Activated T-helper 1 cell treated with anti-CD3 and anti-CD28 coated beads, Interleukin-12 subunit alpha, Interleukin-12 subunit beta, Interleukin-2, Interleukin-4 antibody, amounts not matched to agents 30 ng/mL and 10 ng/mL and 1 ng/mL, durations not matched to agents 14 hours and 24 hours and 36 hours (primary cell): ENCODE data around the gene BCL2. TPM values are rescaled to one million over a fixed set of nuclear protein-coding genes. Genes with fewer than 3 reads are reported as not detected.
"Not testable (repeated sequence)": the region's sequence is repeated elsewhere in the genome, so short reads cannot be mapped to it uniquely, and the experiment has no call there.

Source experiments
- DNase-seq: peaks from one replicate; pipeline ENCODE4 v3.0.0; 2021; ENCODE audit warnings: low spot score
- H3K27ac Mint-ChIP-seq: one replicate; pipeline ENCODE4 v1.8.0; 2021; ENCODE audit warnings: mild to moderate bottlenecking, mixed read lengths
- H3K27me3 Mint-ChIP-seq: one replicate; pipeline ENCODE4 v1.8.0; 2022; ENCODE audit warnings: mild to moderate bottlenecking, moderate library complexity, mixed read lengths; ENCODE audit not compliant: insufficient read depth
- H3K36me3 Mint-ChIP-seq: one replicate; pipeline ENCODE4 v1.8.0; 2021; ENCODE audit warnings: low read depth, mixed read lengths
- H3K4me1 Mint-ChIP-seq: one replicate; pipeline ENCODE4 v1.8.0; 2021; ENCODE audit warnings: low read depth, mixed read lengths
- H3K4me3 Mint-ChIP-seq: one replicate; pipeline ENCODE4 v1.8.0; 2021; ENCODE audit warnings: mild to moderate bottlenecking, moderate library complexity, mixed read lengths
- H3K9me3 Mint-ChIP-seq: one replicate; pipeline ENCODE4 v1.8.0; 2021; ENCODE audit warnings: mixed read lengths
- intact Hi-C: fragments of 100-400 bp; cut with micrococcal nuclease; formaldehyde crosslinking; loops from one replicate; pipeline ENCODE4 v1.15.1; 2024
- total RNA-seq: library from RNA; stranded (reverse); gene quantifications from 2 replicates; pipeline ENCODE4 v1.2.3, GENCODE V29; 2022

Gene BCL2
- total RNA-seq, 1 donor from 2014 or later, result 97.1 TPM

DNA sequence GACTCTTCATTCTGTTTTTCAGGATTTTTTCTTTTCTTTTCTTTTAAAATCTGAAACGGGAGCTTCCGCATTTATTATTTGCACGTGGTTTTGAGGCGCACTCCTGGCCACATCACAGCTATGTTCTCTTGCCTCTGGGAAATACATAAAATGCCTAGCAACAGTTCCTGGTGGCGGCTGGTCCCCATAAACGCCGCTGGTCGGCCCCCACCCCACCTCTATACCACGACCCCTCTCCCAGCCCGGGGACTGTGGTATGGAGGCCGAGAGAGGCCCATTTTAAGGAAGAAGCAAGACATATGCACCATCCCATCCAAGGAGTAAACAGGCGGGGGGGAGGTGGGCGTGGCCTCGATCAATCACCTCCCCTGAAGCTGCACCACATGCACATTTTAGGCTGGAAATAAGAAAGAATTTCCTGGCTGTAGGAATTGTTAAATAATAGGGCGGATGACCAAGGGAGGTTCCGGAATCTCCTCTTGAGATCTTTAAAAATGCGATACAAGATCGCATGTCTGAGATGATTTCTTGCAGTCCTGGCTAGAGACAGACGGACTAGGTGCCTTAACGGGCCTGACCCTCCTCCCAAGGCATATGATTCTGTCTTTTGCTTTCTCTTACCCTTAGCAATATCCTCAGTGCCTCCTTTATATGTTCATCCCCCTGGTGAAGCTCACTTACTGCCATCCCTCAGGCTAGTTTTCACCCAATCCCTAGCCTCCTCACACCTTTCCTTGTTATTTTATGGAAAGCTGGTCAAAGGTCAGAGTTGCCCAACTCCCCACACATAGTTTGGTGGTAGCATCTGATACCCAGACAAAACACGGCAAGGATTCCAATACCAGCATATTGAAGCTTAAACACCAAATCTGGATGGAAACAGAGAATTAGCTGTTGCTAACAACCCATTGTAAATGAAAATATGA lies 82.4 kb downstream of the BCL2 start:
- no peak for DNase-seq
- H3K27ac Mint-ChIP-seq, result peak overlapping the region; percentile 89
- H3K36me3 Mint-ChIP-seq, result peaks cover 60% of the 10 kb centered on the region
- peaks cover 17% of the 10 kb centered on the region for H3K9me3 Mint-ChIP-seq
- H3K4me3 Mint-ChIP-seq, result no peak overlapping the region
- no peaks in the 10 kb centered on the region for H3K27me3 Mint-ChIP-seq
- peaks cover 74% of the 10 kb centered on the region for H3K4me1 Mint-ChIP-seq
- intact Hi-C loops, result no loop called here

DNA sequence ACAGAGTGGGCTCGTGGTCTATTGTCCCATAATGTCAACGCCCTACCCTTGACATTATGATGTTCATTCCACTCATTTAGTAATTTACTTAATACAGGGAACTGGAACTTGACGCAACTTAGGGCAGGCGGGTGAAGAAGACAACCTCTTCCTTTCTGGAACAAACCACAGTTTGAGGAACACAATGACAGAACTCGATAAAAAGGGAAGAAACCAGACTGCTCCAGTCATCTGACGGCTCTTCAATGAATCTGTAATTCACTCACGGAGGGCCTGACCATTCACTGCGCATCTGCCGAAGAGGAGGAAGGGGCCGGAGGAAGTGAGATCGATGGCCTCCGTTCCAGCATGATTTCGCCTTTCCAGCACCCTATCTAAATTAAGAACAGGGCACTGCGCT lies 83.2 kb downstream of the BCL2 start:
- Mint-ChIP-seq H3K27me3 (no peaks in the 10 kb centered on the region), H3K27ac (peak overlapping the region; percentile 89), H3K36me3 (peaks cover 53% of the 10 kb centered on the region), H3K9me3 (peaks cover 17% of the 10 kb centered on the region), H3K4me3 (no peak overlapping the region), H3K4me1 (peaks cover 74% of the 10 kb centered on the region)
- intact Hi-C loops, result no loop called here
- DNase-seq, result no peak

DNA sequence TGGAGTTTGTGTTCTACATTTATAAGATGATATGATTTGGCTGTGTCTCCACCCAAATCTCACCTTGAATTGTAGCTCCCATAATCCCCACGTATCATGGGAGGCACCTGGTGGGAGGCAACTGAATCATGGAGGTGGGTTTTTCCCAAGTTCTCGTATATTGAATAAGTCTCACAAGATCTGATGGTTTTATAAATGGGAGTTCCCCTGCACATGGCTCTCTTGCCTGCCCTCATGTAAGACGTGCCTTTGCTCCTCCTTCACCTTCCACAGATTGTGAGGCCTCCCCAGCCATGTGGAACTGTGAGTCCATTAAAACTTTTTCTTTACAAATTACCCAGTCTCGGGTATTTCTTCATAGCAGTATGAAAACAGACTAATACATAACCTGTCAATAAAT lies 83.6 kb downstream of the BCL2 start:
- peaks cover 51% of the 10 kb centered on the region for H3K36me3 Mint-ChIP-seq
- DNase-seq, H3K27me3 Mint-ChIP-seq: not testable (repeated sequence)
- peak overlapping the region; percentile 17 for H3K4me3 Mint-ChIP-seq
- H3K4me1 Mint-ChIP-seq, result peaks cover 75% of the 10 kb centered on the region
- H3K9me3 Mint-ChIP-seq, result peaks cover 17% of the 10 kb centered on the region
- peak overlapping the region; percentile 89 for H3K27ac Mint-ChIP-seq
- intact Hi-C loops, result loop anchor here (1.0 to 2.0 kb wide), 3 partner anchors 19 to 75 kb away; no protein-coding TSS in a partner anchor

DNA sequence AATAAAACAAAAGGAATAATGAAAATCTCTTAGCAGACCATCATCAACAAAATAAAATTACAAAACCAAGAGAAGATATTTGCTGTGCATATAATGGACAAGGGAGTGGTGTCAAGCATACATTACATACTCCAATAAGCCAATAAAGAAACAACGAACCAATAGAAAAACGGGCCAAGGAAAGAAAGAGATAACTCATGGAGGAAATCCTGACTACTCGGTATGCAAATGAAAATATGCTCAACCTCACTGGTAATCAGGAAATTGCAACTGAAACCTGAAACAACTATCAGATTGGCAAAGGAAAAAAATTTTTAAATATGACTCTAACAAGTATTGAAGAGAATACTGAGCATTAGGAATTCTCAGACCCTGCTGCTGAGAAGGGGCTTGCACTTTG lies 84.7 kb downstream of the BCL2 start:
- Mint-ChIP-seq H3K9me3 (peaks cover 17% of the 10 kb centered on the region), H3K27me3 (no peaks in the 10 kb centered on the region), H3K36me3 (peaks cover 45% of the 10 kb centered on the region), H3K4me3 (peak overlapping the region; percentile 2), H3K27ac (peak overlapping the region; percentile 70), H3K4me1 (peaks cover 76% of the 10 kb centered on the region)
- intact Hi-C loops, result loop anchor here (1.0 to 2.0 kb wide), 4 partner anchors 20 to 74 kb away; no protein-coding TSS in a partner anchor
- DNase-seq, result no peak

DNA sequence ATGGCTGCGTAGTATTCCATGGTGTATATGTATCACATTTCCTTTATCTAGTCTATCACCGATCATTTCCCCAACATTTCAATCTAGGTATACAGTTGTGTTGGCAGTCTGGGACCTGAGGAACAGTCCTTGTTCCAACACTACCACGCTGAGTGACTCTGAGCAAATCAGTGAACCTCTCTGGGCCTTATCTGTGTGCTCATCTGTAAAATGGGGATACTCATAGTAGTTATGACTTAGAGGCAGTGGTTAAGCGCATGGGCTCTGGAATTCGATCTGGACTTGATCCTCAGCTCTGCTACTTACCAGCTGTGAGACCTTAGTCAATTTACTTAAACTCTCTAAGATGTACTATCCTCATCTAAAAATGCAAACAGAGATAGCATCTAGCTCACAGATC lies 85.1 kb downstream of the BCL2 start:
- Mint-ChIP-seq H3K27ac (peak overlapping the region; percentile 70), H3K27me3 (no peaks in the 10 kb centered on the region), H3K4me1 (peaks cover 81% of the 10 kb centered on the region), H3K9me3 (peaks cover 17% of the 10 kb centered on the region), H3K36me3 (peaks cover 48% of the 10 kb centered on the region), H3K4me3 (peak overlapping the region; percentile 2)
- intact Hi-C loops, result loop anchor here (1.0 to 2.0 kb wide), 3 partner anchors 20 to 56 kb away; no protein-coding TSS in a partner anchor
- no peak for DNase-seq

DNA sequence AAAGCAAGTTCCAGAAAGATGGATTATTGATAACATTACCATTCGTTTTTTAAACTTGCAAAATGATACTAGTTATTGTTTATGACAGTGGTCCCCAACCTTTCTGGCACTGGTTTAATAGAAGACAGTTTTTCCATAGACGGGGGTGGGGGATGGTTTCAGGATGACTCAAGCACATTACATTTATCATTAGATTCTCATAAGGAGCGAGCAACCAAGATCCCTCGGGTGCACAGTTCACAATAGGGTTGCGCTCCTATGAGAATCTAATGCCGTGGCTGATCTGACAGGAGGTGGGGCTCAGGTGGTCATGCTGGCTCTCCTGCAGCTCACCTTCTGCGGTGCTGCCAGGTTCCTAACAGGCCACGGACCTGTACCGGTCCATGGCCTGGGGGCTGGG lies 86.2 kb downstream of the BCL2 start:
- peaks cover 17% of the 10 kb centered on the region for H3K9me3 Mint-ChIP-seq
- intact Hi-C loops, result loop anchor here (1.0 kb wide), 2 partner anchors 9 to 16 kb away; no protein-coding TSS in a partner anchor
- peak overlapping the region; percentile 62 for H3K27ac Mint-ChIP-seq
- H3K27me3 Mint-ChIP-seq, result no peaks in the 10 kb centered on the region
- DNase-seq, result no peak
- H3K4me1 Mint-ChIP-seq, result peaks cover 81% of the 10 kb centered on the region
- peak overlapping the region; percentile 37 for H3K4me3 Mint-ChIP-seq
- peaks cover 47% of the 10 kb centered on the region for H3K36me3 Mint-ChIP-seq

DNA sequence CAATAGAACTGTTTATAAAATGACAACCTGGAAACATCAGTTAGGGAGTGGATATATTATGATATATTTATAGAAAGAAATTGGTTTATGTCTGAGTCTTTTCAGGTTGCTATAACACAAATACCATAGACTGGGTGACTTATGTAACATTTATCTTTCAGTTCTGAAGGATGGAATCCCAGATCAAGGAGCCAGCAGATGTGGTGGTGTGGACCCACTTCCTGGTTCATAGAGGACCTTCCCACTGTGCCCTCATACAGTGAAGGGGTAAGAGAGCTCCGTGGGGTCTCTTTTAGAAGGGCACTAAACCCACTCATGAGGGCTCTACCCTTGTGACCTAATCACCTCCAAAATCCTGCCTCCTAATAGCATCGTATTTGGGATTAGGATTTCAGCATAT lies 86.7 kb downstream of the BCL2 start:
- intact Hi-C loops, result loop anchor here (1.0 kb wide), 2 partner anchors 9 to 16 kb away; no protein-coding TSS in a partner anchor
- peak overlapping the region; percentile 62 for H3K27ac Mint-ChIP-seq
- peak overlapping the region; percentile 37 for H3K4me3 Mint-ChIP-seq
- peaks cover 17% of the 10 kb centered on the region for H3K9me3 Mint-ChIP-seq
- DNase-seq, result no peak
- H3K4me1 Mint-ChIP-seq, result peaks cover 83% of the 10 kb centered on the region
- no peaks in the 10 kb centered on the region for H3K27me3 Mint-ChIP-seq
- H3K36me3 Mint-ChIP-seq, result peaks cover 45% of the 10 kb centered on the region

DNA sequence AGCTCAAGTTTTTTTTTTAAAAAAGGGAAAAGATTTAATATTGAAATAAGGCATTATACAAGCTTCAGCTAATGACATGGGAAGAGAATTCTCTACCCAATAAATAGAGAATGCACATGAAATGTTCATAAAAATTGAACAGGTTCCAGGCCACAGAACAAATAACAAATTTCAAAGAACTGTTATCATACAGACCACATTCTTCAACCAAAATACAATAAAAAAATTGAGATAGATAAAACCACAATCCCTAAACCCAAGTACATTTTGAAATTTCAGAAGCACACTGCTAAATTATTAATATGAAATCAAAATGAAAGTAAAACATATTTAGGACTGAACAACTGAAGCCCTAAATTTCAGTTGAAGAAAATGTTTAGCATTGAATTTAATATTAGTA lies 89.6 kb downstream of the BCL2 start:
- no peak for DNase-seq
- Mint-ChIP-seq H3K4me3 (peak overlapping the region; percentile 70), H3K36me3 (peaks cover 33% of the 10 kb centered on the region), H3K27me3 (no peaks in the 10 kb centered on the region), H3K9me3 (peaks cover 10% of the 10 kb centered on the region), H3K27ac (peak overlapping the region; percentile 69), H3K4me1 (peaks cover 68% of the 10 kb centered on the region)
- intact Hi-C loops, result no loop called here

DNA sequence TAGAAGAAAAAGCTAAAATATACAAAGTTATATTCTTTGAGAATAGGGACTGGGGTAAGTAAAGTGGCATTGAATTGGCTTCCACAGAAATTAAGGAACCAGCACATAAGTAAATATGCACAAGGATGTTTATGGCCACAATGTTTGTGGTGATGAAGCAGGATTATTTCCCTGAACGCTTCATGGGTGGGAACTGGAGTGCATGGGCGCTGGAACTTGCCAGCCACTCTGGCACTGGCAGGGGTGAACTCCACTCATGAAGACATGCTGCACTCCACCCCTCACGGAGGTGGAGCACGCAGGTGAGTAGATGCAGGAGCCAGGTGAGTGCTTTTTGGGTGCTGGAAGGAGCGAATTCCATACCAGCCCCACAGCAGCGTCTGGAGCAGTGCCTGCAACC lies 94.1 kb downstream of the BCL2 start:
- Mint-ChIP-seq H3K9me3 (peaks cover 5% of the 10 kb centered on the region), H3K36me3 (peaks cover 45% of the 10 kb centered on the region), H3K27ac (peak overlapping the region; percentile 15), H3K4me1 (peaks cover 66% of the 10 kb centered on the region), H3K4me3 (no peak overlapping the region), H3K27me3 (no peaks in the 10 kb centered on the region)
- intact Hi-C loops, result no loop called here
- DNase-seq, result no peak

DNA sequence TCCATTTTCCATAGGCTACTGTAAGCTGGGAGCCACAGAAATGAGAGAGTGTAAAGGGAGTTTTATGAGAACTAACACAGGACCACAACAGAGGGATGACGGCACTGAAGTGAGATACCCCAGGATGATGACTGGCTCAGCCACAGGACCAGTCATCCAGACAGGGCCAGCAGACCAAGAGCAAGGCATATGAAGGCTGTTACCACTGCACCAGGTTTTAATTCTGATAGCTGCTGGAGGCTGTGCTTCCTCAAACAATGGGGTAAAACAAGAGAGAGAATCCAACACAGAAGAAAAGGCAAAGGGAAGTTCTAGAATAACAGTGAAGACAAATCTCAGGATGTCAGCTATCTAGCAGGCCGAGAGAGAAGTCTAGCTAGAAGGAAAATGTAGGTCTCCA lies 94.9 kb downstream of the BCL2 start:
- Mint-ChIP-seq H3K4me3 (no peak overlapping the region), H3K36me3 (peaks cover 48% of the 10 kb centered on the region), H3K27ac (peak overlapping the region; percentile 45), H3K27me3 (no peaks in the 10 kb centered on the region), H3K4me1 (peaks cover 66% of the 10 kb centered on the region), H3K9me3 (peaks cover 5% of the 10 kb centered on the region)
- intact Hi-C loops, result loop anchor here (1.0 kb wide), 2 partner anchors 9 to 11 kb away; no protein-coding TSS in a partner anchor
- DNase-seq, result no peak

DNA sequence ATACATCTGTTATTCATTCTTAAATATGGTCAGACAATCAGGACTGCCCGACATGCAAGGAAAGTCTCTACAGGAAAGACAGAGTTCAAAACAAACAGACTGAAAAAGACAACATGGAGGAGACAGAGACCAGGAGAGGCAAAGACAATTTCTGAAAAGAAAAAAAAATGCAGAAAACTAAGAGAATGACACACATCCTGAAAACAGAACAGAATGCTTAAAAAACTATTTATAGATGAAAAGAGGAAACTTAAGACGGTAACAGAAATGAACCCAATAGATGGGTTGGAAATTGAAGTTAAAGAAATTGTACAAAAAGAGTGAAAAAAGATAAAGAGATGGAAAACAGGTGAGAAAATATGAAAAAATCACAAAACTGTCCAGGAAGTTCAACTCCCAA lies 95.7 kb downstream of the BCL2 start:
- DNase-seq, result no peak
- intact Hi-C loops, result loop anchor here (1.0 kb wide), 2 partner anchors 9 to 11 kb away; no protein-coding TSS in a partner anchor
- Mint-ChIP-seq H3K4me1 (peaks cover 67% of the 10 kb centered on the region), H3K27ac (peak overlapping the region; percentile 67), H3K4me3 (peak overlapping the region; percentile 38), H3K36me3 (peaks cover 50% of the 10 kb centered on the region), H3K9me3 (peaks cover 10% of the 10 kb centered on the region), H3K27me3 (no peaks in the 10 kb centered on the region)

DNA sequence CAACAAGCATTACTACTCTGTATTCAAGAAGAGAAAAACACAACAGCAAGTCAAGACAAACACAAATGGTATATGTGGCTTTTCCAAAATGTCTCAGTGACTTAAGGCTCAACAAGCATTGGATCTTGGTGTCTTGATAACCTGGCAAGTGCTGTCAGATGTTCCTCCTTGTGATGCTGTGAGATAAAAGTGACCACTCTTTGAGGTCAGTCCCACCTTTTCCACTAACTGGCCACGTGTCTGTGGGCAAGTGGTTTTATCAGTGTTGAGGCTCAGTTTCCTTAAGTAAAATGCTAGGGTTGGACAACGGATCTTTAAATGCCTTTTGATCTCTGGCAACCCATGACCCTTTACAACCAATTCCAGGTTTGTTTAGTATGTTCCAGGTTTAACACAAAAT lies 98.7 kb downstream of the BCL2 start:
- H3K27ac Mint-ChIP-seq, result peak overlapping the region; percentile 77
- intact Hi-C loops, result no loop called here
- H3K9me3 Mint-ChIP-seq, result peaks cover 14% of the 10 kb centered on the region
- no peak for DNase-seq
- H3K4me1 Mint-ChIP-seq, result peaks cover 86% of the 10 kb centered on the region
- peaks cover 58% of the 10 kb centered on the region for H3K36me3 Mint-ChIP-seq
- peak overlapping the region; percentile 46 for H3K4me3 Mint-ChIP-seq
- H3K27me3 Mint-ChIP-seq, result no peaks in the 10 kb centered on the region

DNA sequence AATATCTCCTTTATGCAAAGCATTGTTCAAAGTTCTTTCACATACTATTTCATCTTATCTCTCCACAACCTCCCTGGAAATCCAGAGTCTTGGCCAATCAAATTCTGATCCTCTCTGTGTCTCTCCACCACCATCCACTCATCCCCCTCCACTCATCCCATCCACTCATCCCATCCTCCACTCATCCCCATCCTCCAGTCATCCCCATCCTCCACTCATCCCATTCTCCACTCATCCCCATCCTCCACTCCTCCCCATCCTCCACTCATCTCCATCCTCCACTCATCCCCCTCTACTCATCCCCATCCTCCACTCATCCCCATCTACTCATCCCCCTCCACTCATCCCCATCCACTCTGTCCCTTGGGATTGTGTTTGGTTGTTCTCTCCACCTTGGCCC lies 101.1 kb downstream of the BCL2 start:
- peak overlapping the region; percentile 6 for H3K4me3 Mint-ChIP-seq

More for the DNA sequence above, 101.1 kb downstream of the BCL2 start:
- intact Hi-C loops, result loop anchor here (5.0 to 10.0 kb wide), 2 partner anchors 34 to 694 kb away; partner anchors contain the start of gene ZCCHC2
- peaks cover 14% of the 10 kb centered on the region for H3K9me3 Mint-ChIP-seq
- H3K27ac Mint-ChIP-seq, result peak overlapping the region; percentile 89
- H3K4me1 Mint-ChIP-seq, result peaks cover 90% of the 10 kb centered on the region
- no peaks in the 10 kb centered on the region for H3K27me3 Mint-ChIP-seq
- no peak for DNase-seq
- H3K36me3 Mint-ChIP-seq, result peaks cover 56% of the 10 kb centered on the region
